GM21423 (cell line): ENCODE data around the gene UBQLN4.
"Not testable (repeated sequence)": the region's sequence is repeated elsewhere in the genome, so short reads cannot be mapped to it uniquely, and the experiment has no call there.

Experiments used
- ATAC-seq: cut with Tn5 transposase; IDR thresholded peaks from one replicate; pipeline ENCODE4 v1.9.1; 2021; ENCODE audit warnings: mild to moderate bottlenecking, moderate library complexity; ENCODE audit not compliant: unreplicated experiment

Gene UBQLN4

DNA sequence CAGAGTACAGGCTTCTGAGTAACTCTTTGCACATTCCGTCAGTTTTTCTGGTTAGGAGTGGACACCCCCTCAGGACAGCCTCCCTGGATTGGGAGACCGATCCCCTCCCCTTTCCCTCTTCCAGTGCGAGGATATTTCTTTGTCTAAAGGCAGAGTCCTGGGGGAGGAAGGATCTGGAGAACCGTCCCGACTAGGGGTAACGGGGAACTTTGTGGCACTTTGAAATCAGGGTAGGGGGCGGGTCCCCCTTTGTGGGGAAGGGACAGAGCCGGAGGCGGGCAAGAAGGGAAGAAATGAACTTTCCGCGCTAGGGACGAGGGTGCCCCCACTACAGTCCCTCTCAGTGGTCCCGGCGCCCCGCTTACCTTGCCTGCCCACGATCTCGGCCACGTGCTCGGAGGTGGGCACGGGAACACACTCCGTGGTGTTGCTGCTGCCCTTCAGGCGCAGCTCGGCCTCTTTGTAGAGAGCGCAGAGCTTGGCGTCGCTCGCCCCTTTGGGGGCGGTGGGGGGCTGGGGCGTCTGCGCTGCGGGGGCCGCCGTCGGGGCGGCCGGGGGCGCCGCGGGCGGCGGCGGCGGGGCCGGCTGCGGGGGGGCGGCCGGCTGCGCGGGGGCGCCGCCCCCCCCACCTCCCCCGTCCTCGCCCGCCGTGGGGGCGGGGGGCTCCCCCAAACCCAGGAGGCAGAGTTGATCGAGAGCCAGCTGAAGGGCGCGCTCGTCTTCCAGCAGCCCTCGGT, 27.8 kb upstream of the UBQLN4 start:
- ATAC-seq: no peak

DNA sequence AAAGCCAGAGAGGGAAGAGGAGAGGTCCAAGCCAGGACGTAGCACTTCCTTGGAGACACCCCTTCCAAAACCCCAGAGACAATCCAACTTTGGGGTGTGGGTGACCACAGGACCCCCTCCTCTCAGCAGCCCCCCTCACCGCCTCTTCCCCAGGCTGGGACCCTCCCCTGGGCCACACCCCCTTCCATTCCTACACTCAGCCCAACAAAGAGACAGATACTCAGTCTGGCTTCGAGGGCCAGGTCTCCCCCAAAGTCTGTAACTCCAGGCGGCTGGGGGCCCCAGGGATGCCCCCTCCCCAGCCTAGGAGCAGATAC, 27.2 kb upstream of the UBQLN4 start:
- ATAC-seq: no peak

DNA sequence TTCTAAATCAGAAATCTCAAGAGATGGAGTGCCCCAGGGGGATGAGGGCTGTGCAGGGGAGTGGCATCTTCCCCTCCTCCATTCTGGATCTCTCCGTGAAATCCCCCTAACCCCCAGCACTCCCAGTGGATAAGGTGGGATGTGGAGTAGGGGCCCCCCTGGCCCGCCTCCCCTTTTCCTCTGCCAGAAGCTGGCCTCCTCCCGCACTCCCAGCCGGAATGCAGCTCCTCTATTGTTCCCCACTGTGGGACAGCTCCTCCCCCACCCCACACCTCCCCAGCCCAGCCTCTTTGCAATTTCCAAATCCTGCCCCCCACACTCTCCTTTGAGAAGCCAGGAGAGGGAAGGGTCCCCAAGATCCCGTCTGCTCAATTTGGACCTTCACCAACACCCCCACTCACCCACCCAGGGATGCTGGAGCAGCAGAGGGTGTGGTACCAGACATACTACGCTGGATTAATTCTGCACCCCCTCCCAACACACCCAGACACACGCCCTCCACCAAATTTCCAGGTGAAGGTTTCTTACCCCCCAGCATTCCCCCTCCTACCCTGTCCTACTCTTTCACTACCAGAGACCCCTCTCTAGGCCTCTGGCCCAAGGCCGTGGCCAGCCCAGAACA, 26.8 kb upstream of the UBQLN4 start:
- ATAC-seq: no peak

DNA sequence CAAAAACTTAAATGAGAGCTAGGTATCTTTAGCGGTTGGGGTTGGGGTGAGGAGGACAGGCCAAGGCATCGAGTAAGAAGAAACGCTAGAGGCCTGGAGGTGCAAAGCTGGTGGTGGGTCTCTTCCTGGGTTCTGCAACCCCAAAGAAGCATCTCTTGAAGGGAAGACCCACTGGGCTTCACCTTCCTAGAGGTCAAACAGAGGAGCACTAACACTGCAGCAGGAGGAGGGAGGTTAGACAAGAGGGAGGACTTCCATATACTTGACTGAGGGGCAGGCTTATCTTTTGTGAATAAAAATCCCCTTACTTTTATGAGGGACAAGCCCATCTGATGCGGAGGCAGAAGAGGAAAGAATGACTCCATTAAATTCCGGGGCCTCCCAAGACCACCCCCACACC, 26.2 kb upstream of the UBQLN4 start:
- no peak for ATAC-seq

DNA sequence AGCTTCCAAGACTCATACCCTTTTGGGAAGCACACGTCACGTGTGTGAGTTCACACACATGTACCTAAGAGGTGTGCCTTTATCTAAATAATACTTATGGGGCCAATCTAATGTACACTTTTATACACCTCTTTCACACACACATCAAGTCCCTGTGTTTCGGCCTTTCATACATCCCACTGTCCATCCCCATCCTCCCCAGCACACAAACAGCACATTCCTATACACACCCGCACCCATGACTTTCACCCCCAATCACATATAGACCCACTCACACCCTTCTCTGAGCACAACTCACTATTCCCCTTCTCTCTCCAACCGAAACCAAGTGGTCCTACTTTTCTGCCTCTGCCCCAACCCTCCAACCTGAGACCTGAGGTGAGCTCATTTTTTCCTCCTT, 25.1 kb upstream of the UBQLN4 start:
- no peak for ATAC-seq

DNA sequence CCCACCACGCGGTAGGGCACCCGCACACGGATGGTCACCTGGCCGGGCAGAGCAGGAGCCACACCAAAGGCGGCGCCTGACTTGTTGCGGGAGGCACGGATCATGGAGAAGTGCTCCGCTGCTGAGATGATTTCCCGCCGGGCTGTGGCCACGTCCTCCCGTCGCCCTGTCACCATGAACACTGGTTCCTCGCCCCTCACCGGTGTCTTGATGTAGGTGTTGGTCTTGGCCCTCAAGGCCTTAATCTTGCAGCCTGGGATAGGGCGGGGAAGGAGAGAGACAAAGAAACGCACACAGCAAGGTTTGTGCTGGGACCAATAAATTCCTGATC, 23.8 kb upstream of the UBQLN4 start:
- no peak for ATAC-seq

DNA sequence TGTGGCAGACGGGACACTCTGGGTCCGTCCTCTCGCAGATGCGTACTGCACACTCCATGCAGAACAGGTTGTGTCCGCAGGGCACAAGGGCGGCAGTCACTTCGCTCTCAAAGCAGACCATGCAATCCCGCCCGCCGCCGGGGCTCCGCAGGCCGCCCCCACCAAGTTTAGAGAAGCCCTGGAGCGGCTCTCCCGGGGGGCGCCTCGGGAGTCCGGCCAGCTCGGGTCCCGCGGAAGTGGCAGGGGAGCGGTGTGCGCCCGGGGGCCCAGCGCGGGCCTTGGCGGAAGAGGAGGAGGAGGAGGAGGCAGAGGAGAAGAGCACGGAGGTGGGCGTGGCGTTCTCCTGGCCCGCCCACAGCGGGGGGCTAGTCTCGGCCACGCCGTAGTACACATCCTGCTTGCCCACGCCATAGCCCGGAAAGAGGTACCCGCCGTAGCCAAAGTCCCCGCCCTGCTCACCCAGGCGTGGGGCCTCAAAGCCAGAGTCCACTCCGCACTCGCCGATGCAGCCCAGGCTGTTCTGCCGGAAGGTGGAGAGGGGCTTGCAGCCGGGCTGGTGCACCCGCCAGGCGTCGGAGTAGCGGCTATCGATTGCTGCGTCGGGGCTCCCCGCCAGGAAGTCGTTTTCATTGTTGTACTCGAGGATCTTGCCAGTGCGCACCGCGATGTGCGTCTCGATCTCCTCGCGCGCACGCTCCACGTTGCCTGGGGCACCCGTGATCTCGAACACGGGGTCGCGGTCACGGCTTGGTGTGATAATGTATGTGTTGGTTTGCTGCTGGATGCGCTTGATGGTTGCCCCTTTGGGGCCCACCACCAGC, 23.2 kb upstream of the UBQLN4 start:
- ATAC-seq: no peak

DNA sequence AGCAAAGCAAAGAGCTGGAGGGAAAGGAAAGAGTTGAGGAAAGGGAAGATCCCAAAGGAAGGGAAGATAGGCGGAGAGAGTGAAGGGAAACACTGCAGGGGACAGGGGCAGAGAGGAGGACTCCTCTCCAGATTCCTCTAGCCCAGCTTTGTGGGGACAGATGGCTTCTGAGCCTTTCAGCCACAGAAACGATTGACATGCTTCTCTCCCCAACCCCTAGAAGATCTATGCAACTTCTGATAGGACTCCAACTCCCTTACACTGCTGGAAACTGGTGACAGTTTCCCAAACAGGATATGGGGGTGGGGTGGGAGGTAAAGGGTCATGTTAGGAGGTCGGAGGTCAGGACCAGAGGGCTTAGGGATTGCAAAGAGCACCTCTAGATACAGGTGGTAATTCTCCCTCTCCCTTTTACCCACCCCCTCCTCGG, 22.2 kb upstream of the UBQLN4 start:
- no peak for ATAC-seq

DNA sequence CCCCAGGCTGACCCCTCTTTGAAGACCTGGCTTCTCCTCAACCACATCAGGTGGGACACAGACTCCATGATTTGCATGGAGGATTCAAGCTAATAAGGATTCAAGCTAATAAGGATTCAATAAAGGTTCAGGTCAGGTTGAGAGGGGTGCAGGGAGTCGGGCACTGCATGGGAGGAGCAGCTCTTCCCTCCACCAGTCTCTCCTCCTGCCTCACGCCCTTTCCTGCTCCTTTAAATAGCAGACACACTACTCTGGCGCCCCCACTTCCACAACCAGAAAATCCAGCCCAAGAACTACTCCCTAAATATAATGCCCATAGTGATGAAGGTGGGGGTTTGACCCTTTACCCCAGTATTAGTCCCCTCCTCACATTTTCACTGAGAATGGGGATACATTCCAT, 21.6 kb upstream of the UBQLN4 start:
- ATAC-seq: no peak

DNA sequence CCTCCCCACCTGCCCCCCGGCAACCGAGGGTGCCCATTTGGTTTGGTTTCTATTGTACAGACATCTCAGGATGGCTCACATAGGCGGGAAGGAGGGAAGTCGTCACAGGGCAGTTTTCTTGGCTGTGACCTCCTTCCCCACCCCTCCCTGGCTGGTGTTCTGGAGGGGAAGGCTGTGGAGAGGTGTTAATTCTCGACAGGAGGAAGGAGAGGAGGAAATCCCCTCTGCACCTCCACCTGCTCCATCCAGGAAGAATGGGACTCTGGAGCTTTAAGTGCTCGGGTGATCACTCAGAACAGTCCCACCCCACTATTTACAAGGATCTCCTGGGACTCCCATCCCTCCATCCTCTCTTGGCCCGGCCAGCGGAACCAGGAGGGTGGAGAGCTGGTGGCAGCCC, 21.1 kb upstream of the UBQLN4 start:
- no peak for ATAC-seq

DNA sequence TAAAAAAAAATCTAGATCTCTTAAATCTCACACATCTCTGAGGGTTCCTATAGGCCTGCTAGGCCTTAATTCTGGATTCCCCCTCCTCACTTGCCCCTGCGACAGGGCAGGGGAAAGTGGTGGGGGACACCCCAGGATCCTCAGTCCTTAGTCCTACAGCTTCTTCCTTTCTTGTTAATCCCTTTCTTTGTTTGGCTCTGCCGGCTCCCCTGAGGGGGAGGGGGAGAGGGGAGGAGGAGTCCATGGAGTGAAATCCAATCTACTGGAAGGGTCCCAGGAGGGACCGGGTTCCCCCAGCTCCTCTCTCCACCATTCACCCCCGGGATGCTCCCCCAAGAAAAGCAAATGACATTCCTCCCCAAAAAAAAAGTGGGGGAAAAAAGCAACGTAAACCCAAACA, 20.1 kb upstream of the UBQLN4 start:
- ATAC-seq: no peak

DNA sequence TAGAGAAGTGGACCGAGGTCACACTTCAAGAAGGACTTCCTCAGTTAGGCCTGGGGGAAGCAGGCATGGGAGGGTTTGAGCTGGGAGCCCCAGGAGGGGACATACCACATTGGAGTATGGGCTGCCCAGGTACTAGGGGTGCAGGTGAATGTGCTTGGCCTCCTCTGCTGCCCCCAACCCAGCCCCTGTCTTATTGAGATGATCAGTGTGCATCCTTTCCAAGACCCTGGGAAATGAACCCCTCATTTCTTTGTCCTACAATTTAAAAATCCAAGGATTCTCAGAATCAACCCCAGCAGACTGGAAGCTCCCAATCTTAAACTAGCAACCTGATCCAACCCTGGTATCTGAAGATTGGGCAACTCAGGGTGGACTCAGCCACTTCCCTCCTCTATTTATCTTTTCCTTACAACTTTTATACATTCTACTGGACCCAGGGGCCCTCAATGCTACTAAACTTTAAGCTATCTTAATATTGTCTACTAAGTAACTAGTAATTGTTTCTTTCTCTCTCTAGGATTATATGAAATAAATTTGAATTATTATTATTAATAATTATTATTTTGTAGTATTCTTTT, 19.6 kb upstream of the UBQLN4 start:
- ATAC-seq: no peak

DNA sequence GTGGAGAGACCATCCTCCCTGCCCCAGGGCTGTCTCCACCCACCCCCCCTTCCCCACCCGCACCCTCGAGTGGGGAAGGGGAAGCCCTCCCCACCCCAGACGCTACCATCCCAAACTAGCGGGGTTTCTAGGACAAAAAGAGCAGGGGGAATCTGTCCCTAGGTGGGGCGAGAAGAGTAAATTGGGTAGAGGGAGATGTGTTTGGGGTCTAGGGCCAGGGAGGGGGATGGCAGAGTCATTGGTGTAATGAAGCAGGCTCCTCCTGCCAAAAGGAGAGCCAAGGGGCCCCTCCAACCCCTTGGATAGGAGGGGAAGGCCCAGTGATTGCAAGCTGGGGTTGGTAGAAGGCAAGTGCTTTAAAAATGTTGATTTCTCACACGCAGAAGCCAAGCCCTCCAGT, 18.7 kb upstream of the UBQLN4 start:
- no peak for ATAC-seq

DNA sequence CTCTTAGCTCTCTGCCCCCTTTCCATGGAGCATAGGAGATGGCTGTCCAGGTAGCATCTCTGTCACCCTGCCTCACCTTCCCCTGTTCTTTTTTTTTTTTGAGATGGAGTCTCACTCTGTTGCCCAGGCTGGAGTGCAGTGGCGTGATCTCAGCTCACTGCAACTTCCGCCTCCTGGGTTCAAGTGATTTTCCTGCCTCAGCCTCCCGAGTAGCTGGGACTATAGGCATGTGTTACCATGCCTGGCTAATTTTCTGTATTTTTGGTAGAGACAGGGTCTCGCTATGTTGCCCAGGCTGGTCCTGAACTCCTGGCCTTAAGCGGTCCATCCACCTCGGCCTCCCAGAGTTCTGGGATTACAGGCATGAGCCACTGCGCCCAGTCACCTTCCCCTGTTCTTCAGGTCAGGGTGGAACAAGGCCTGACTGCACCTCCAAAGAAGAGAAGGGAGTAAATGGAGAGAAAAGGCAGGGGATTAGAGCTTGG, 17.8 kb upstream of the UBQLN4 start:
- ATAC-seq: not testable (repeated sequence)

DNA sequence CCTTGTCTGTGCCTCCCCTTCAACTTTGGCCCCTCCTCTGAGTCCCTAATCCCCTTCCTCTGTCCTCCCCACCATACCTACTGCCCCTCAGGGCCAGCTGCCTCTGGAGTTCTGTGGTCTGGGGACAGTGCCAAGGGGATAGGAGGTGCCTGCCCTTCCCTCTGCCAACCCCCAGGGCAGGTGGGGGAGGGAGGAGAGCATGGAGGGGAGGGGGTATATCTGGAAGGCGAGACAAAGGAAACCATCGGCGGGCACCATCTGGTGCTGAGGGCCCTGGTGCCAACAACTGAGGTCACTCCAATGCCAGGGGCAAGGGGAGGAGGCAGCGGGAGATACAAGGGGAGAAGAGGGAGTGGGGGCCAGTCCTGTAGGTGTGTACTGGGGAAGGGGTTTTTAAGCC, 16.9 kb upstream of the UBQLN4 start:
- no peak for ATAC-seq

DNA sequence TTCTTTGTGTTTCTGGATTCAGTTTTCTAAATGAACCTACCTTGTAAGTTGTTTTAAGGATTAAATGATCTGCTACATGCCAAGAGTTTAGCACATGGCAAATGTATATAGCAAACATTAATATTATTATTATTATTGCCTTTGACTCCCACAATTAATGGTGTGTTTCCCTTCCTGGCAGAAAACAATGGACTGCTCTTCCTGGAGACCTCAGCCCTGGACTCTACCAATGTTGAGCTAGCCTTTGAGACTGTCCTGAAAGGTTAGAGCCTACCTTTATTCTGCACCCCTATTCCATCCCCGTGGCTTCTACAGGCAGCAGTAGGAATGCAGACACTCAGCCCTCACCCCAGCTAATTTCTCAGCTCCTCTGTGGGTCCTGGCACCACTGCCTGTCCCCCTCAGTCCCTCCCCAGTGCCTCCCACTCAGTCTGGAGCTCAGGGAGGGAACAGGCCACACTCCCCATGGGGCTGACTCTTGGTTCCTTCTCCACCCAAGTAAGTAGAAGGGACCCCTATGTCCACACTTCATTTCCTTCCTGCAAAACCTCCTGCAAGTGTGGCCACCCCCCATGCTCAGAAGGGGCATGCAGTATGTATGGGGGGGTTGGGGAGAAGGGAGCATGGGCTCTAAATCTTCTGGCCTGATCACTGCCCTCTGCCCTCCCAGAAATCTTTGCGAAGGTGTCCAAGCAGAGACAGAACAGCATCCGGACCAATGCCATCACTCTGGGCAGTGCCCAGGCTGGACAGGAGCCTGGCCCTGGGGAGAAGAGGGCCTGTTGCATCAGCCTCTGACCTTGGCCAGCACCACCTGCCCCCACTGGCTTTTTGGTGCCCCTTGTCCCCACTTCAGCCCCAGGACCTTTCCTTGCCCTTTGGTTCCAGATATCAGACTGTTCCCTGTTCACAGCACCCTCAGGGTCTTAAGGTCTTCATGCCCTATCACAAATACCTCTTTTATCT, 16.2 kb upstream of the UBQLN4 start:
- no peak for ATAC-seq

DNA sequence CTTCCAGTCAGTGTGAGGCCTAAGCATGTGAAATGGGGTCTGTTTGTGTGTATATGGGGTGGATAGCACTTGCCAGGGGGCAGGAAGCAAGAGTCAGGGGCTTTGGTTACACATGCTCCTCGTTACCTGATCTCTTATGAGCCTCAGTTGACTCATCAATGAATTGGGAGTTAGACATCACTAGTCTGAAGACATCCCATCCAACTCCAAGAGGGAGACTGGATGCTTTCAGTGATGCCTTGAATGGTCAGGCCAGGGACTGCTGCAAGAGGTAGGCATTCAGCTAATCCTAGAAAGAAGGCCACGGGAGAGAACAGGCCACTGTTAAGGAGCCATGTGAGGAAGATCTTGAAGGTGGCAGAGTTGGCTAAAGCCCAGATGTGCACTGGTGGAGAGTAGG, 13.7 kb upstream of the UBQLN4 start:
- no peak for ATAC-seq

DNA sequence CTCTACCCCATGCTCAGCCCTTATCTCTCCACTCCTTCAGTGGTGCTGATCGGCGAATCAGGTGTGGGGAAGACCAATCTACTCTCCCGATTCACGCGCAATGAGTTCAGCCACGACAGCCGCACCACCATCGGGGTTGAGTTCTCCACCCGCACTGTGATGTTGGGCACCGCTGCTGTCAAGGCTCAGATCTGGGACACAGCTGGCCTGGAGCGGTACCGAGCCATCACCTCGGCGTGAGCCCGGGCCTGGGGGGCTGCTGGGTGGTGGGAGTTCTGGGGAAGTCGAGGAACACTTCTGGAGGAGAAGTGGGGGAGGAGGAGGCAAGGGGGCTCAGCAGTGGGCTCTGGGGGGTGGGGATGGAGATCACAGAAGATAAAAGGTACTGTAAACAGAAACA, 12.3 kb upstream of the UBQLN4 start:
- no peak for ATAC-seq

DNA sequence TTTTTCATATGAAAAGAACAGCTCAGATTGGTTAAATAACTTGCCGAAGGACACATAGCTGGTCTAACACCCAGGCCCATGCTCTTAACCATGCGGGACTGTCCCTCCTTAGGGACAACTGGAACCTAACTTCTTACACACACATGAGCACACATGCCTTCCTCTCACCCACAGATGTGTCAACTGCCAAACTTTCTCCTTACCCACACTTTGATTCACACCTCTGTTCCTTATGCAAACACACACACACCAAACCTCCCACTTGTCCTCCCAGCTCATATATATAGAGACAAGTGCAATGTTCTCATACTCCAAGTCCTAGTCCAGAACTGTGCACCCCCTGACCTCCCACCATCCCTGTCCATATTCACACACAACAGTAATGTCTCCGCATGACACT, 11.6 kb upstream of the UBQLN4 start:
- ATAC-seq: no peak

DNA sequence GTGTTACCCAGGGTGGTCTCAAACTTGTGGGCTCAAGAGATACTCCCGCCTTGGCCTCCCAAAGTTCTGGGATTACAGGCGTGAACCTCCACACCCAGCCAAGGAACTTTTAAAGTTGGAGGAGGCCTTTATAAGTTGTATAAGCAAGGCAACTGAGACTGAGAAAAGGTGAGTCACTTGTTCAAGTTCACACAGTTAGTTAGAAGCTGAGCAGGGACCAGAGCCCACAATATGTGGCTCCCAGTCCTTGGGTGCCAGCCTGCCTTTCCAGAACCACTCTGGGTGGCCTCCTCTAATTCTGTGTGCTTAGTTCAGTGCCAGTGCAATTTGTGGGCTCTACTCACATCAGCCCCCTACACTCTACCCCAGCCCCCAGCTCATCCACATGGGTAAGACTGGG, 11.0 kb upstream of the UBQLN4 start:
- ATAC-seq: no peak

DNA sequence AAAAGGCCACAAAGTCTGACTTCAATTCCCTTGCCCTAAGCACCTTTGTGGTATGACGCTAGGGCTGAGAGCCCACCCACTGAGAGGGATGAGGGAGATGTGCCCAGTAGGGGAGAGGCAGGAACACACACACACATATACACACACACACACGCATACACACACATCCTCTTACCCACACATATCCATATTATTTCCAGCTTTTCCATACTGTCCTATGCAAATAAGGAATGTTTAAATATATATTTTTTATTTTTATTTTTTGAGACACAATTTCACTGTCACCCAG, 10.3 kb upstream of the UBQLN4 start:
- no peak for ATAC-seq
